AG09309 (cell line): ENCODE results near the gene XRCC5.

Experiments
- DNase-seq: peaks from one replicate; pipeline ENCODE4 v3.0.0-alpha.2; 2010; ENCODE audit warnings: low read depth
- H3K4me3 ChIP-seq: 2 replicates; pipeline ENCODE4 v1.5.1; 2011; ENCODE audit warnings: mild to moderate bottlenecking, low read depth, low read length, moderate library complexity; ENCODE audit not compliant: control insufficient read depth
- TF ChIP-seq, protein P1 (sequence below): IDR thresholded peaks from 2 replicates; pipeline ENCODE4 v1.5.1; 2011; ENCODE audit warnings: mild to moderate bottlenecking, low read depth, low read length, inconsistent platforms; ENCODE audit not compliant: insufficient read depth, control insufficient read depth; ENCODE audit errors: missing control alignments

The XRCC5 gene

GRCh38 chr2:216071111-216071851, 37.9 kb upstream of the XRCC5 start:
- H3K4me3 ChIP-seq: no peak overlapping the region
- TF ChIP-seq, protein P1, sequence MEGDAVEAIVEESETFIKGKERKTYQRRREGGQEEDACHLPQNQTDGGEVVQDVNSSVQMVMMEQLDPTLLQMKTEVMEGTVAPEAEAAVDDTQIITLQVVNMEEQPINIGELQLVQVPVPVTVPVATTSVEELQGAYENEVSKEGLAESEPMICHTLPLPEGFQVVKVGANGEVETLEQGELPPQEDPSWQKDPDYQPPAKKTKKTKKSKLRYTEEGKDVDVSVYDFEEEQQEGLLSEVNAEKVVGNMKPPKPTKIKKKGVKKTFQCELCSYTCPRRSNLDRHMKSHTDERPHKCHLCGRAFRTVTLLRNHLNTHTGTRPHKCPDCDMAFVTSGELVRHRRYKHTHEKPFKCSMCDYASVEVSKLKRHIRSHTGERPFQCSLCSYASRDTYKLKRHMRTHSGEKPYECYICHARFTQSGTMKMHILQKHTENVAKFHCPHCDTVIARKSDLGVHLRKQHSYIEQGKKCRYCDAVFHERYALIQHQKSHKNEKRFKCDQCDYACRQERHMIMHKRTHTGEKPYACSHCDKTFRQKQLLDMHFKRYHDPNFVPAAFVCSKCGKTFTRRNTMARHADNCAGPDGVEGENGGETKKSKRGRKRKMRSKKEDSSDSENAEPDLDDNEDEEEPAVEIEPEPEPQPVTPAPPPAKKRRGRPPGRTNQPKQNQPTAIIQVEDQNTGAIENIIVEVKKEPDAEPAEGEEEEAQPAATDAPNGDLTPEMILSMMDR: no peak
- DNase-seq: no peak

DNA sequence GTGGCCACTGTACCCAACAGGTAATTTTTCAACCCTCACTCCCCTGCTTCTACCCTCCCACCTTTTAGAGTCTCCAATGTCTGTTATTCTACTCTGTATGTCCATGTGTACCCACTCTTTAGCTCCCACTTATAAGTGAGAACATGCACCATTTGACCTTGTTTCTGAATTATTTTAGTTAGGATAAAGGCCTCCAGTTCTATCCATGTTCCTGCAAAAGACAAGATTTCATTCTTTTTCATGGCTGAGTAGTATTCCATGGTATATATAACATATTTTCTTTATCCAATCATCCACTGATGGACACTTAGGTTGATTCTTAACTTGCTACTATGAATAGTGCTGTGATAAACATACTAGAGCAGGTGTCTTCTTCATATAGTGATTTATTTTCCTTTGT, 36.7 kb upstream of the XRCC5 start:
- TF ChIP-seq, protein P1: no peak
- H3K4me3 ChIP-seq: no peak overlapping the region
- no peak for DNase-seq

DNA sequence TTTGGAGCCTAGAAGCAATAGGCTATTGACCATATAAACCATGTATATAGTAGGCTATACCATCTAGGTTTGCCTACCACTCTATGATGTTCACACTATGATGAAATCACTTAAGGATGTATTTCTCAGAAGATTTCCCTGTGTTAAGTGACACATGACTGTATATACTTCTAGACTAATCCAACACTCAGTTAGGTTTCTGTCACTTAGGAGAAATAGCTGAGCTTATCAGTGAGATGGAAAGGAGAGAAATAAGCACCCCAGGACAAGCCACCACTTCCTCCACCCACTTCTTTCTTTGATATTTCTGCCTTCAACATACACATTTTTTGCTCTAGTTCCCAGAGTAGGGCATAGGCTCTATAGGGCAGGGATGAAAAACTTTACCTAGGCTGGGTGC, 35.4 kb upstream of the XRCC5 start:
- H3K4me3 ChIP-seq: no peak overlapping the region
- no peak for DNase-seq
- TF ChIP-seq, protein P1: no peak

- DNase-seq: no peak
- no peak overlapping the region for H3K4me3 ChIP-seq
- TF ChIP-seq, protein P1: no peak
These were observed 34.8 kb upstream of the XRCC5 start for GRCh38 chr2:216074380-216074779.

DNA sequence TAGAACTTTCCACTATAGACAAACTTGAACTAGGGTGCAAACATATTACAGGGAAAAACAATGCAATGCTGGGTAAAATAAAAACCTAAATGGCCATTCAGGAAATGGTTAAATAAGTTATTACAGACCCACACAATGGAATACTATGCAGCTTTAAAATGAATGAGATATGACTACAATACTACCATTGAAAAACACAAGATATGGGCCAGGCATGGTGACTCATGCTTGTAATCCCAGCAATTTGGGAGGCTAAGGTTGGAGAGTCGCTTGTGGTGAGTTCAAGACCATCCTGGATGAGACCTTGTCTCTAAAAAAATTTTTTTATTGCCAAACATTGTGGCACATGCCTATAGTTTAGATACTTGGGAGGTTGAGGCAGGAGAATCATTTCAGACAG, 34.4 kb upstream of the XRCC5 start:
- no peak overlapping the region for H3K4me3 ChIP-seq
- DNase-seq: no peak
- TF ChIP-seq, protein P1: no peak

GRCh38 chr2:216075510-216076485, 33.4 kb upstream of the XRCC5 start:
- DNase-seq: no peak
- TF ChIP-seq, protein P1: no peak
- H3K4me3 ChIP-seq: no peak overlapping the region
